HG03060 (cell line): ENCODE data around the gene TNS1.

Source experiments
- ATAC-seq: cut with Tn5 transposase; IDR thresholded peaks from one replicate; pipeline ENCODE4 v1.9.1; 2021; ENCODE audit warnings: low read depth, moderate number of reproducible peaks; ENCODE audit not compliant: unreplicated experiment

TNS1 gene

DNA sequence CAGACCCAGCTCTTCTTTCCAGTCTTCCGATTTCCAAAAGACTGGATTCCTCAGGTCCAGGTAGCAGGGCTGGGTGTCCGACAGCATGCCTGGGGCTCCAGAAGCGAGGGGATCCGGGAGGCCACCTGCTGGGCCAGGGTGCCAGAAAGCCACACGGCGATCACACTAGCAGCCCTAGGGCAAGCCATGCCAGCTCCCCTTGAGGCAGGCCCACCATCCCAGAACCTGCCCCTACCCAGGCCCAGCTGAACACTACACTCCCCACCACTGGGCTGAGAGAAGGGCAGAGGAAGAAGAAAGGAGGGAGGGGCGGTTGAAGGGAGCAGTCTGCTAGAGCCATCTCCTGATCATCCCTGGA, 163.1 kb downstream of the TNS1 start:
- no peak for ATAC-seq

DNA sequence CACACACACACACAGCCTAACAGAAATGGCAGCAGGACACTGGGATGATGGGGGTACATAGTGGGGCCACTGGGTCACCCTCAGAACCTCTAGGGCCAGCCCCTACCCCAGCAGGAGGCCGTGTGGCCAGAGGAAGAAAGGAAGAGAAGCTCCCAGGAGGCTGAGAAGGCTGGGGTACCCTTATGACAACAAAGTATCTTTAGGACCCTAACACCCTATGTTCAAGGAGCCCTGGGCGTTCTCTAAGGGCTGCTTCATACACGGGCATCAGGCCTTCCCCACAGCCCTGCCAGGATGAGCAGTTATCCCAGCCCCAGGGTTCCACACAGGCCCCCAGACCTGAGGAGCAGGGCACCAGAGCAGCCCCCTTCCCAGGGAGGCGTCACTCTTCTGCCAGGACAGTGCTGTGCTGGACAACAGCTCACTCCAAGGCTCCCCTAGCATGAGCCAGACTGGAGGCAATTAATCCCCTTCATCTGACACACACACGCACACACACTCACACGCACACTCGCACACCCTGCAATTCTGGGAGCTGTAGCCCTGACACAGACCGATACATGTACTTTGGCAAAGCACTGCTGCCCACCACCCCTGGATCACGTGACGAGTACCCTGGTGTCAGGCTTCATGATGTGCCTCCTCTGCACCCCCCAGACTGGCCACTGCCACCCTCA, 163.6 kb downstream of the TNS1 start:
- no peak for ATAC-seq

DNA sequence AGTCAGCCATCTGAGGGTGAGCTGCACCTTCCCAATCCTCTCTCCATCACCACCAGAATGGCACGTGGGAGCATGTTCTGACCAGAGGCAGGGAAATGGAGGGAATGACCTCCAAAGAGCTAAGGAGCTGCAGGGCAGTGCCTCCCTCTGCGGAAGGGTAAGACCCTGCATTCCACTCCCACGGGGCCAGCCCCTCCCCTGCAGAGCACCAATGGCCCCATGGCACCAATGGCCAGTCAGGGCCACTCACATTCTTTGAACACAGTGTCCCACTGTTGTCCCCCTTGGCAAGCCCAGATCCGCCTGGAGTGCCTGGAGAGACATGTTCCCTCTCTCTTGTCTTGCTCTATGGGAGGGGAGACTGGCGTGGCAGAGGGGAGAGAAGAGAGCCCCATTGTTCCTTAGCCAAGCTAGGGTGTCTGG, 164.4 kb downstream of the TNS1 start:
- no peak for ATAC-seq

DNA sequence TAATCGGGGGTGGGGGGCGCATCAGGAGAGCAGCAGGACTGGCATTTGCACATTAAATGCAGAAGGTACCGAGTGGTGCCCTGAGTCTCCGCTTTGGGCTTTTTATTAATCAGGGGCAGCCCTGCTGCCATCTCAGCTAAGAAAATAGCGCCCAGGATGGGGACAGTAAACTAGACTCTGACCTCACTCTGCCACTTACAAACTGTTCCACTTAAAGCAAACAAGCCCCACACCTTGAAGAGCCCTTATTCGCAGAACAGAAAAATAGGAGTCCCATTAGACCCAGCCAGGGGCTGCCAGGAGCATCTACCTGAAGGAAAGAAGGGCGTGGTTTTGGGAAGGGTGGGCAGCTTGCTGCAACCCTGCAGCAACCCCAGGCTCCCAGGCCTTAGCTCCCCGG, 165.3 kb downstream of the TNS1 start:
- no peak for ATAC-seq

DNA sequence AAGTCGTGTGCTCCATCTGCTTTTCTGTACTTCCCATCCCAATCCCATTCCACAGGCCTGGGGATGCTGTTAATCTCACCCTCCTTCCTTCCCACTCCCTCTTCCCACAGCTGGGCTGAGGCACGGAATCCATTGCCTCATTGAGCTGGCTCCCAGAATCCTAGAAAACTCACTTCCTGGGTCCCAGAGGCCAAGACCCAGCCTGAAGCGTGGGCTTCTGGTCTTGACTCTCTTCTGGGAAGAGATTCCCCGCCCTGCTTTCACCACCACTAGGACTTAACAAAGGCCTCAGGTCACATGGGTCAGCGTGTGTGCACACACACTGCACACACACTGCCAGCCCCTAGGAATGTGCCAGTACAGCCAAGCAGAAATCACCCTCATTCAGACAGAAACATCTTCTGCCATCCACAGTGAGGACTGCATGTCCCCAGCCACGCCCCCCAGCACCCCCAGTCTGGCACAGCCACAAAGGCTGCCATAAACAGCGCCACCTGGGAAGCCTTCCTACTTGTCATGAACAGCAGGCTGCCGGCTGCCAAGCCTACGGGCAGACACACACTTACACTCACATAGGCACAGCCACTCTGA, 165.8 kb downstream of the TNS1 start:
- ATAC-seq, result no peak

DNA sequence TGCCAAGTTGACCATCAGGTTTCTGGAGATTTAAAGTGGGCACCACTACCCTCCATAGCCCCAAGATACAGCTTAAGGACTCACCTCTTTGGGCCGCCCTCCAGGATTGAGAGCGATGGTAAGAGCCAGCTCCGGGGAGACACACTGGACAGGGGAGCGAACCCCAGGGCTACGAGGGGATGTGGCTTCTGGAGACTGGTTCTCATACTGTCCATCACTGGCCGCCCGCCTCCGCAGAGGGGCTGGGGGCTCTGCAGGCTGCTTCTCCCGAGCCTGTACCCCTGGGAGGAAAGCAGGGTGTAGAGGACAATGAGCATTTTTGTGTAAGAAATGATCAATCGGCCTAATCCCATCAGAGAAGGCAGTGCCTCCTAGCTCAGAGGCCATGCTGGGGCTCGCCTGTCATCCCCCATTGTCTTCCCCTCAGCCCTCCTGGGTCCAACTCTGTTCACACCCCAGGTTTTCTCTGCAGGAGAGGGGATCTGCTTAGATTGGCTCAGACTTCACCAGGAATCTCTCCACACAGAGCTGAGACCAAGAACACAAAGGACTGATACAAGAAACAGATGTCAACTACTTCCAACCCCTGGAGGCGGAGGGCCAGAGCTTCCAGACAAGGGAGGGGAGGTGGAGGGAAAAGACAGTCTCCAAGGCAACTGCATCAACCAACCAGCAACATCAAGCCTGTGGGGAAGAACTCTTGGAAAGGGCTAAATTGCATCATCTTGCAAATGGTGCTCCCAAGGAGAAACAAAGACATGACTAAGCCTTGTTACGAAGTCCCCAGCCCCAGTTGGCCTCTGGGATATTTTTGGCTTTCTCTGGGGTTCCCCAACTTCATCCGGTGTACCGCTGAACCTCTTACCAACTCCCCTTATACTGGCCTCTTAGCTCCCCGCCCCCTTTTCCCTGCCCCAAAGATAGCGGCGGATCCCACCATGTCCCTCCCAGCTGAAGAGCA, 166.6 kb downstream of the TNS1 start:
- ATAC-seq, result no peak

DNA sequence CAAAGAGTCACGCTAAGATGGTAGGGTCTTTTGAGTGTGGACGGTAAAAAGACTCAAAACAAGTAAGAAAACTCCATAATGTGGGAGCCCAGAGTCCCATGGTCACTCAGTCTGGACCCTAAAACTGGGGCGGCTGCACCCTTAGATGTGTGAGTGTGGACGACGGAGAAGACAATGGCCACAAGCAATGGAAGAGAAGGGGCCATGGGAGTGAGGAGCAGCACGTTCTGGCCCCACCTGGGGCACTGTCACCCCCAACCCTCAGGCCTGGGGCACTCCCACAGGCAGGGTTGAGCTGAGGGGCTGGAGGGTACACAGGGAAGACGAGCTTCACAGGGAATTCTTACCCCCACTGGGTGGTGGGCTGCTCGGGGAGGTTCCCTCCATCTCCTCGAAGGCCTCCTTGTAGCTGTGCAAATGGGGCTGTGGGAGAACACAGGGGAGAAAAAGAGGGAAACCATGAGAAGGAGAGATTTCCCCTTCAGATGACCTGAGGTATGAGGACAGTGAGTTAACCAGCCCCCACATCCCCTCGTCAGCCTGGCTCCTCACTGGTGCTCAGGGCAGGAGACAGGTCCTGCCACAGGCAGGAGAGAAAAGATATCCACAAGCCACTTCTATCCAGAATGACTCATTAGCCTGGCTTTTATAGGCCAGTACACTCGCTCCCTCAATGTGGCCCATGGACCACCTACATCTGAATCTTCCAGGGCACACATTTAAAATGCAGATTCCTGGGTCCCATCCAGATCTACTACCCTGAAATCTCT, 167.9 kb downstream of the TNS1 start:
- ATAC-seq, result no peak

GRCh38 chr2:217834057-217834620, 168.7 kb downstream of the TNS1 start:
- no peak for ATAC-seq

GRCh38 chr2:217833439-217833838, 169.4 kb downstream of the TNS1 start:
- no peak for ATAC-seq

DNA sequence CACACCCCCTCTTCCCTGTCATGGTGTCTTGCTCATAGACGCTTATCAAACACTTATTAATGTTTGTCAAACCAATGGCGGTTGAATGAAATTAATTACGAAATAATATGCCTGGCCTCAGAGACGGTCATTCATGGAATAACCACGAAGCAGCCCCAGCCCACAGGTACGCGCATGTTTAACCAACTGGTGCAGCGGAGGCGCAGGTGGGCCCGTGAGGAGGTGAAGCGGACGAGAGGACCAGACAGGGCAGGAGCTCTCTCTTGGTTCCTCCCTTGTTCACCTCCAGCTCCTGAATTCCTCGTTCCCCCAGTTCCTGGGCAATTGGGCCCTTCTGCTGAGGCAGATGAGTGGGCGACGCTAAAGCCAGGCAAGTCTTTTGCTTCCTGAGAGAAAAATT, 169.8 kb downstream of the TNS1 start:
- no peak for ATAC-seq

DNA sequence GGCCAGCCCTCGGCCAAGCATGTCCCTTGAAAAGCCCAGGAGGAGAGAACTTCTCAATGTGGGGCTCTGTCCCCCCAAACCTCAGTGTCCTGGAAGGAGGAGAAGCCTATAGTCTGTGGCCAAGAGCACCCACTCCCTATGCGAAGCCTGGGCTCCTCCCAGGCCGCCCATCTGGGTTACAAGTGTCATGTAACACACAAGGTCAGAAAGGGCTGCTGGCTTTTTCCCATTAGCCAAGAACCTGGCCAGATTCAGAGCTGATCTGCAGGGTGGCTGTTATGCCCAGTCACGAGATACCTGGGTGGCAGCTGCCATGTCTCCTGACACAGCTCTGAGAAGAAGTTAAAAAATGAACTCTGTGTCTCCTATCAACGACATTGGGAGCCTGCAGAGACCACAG, 170.7 kb downstream of the TNS1 start:
- no peak for ATAC-seq

DNA sequence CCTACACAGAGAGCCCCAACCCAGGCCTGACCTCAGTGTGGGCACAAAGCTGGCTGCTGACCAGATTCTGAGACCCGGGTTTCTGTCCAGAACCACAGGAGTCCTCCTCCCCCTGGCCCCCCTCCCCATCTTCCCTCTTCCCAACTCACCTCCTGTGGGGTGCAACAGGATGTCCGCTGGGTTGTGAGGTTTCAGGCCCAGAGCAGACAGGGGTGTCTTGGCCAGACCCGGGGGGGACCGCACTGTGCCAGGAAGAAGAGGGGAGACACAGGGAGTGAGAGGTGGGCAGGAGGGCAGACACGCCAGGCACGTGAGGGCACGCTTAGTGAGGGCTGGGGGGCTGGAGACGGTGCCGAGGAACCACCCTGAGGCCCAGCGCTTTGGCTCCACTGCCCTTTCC, 171.5 kb downstream of the TNS1 start:
- no peak for ATAC-seq

GRCh38 chr2:217830807-217831206, 172.0 kb downstream of the TNS1 start:
- no peak for ATAC-seq

GRCh38 chr2:217830061-217830460, 172.7 kb downstream of the TNS1 start:
- no peak for ATAC-seq

DNA sequence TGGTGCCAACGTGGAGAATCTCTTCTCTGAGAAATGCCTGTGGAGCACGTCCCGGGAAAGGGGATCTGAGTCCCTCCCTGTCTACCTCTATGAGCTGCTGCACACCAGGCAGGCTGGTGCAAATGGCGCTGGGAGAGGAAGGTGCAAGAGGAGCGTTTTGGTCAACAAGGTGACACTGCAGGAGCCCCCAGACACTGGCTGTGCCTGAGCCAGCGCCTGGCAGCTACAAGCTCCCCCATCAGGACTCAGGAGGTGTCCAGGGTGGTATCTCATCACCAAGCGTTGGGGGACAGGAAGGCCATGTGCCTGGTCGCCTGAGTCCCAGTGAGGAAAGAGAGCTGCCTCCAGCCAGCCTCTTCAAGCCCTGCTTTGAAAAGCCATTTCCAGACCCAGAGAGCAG, 173.4 kb downstream of the TNS1 start:
- ATAC-seq, result no peak

DNA sequence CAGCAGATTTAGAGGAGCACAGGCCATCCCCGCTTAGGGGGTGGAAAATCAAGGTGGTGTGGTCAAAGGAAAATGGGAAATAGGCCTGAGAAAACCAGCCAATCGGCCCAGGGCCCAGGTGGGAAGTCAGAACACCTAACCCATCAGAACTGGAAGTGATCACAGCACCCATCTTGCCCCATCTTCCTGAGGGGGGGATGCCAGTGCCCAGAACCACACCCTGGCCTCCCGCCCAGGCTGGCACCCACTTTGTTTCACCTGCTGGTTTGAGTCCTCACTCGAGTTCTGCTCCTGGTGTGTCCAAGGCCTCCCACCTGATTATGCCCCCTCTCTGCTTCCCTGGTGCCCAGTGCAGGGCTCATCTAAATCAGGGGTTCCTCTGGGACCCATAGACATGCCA, 174.5 kb downstream of the TNS1 start:
- no peak for ATAC-seq

- ATAC-seq, result no peak
These were observed 175.2 kb downstream of the TNS1 start for GRCh38 chr2:217827430-217828201.

DNA sequence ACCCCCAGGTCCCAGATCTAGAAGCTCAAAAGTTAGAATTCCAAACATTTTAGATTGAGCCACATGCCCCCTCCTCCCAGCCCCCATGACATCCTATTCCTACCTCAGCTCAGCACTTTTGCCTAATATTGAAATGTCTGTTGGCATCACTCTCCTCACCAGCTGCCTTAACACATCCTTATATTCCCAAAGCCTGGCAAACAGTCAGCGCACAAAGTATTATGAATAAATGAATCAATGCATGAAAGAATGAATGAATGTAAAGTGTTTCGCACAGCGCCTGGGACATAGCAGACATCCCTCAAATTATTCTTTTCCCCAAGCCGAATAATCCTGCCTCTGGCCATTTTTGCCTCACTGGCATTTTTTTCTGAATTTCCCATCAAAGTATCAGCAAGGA, 175.8 kb downstream of the TNS1 start:
- no peak for ATAC-seq

GRCh38 chr2:217826520-217826919, 176.3 kb downstream of the TNS1 start:
- ATAC-seq, result no peak
